HepG2 (cell line): Measurements from ENCODE around the gene TXNDC12. TPM values are rescaled to one million over a fixed set of nuclear protein-coding genes. Genes with fewer than 3 reads are reported as not detected.

ENCODE experiments used
- ATAC-seq: fragments of 200-7000 bp; cut with Tn5 transposase; 3 replicates; pipeline ENCODE4 v1.9.1; 2020; ENCODE audit warnings: mild to moderate bottlenecking, moderate library complexity
- BruUV-seq: library from RNA; stranded (reverse); fragments of 400-500 nt; replicated peaks from 2 replicates; lab custom pipeline; 2021; lab: Mats Ljungman, UMichigan
- CTCF ChIA-PET: fragments of 300-600 bp; formaldehyde crosslinking; extraction: SDS; loops from one replicate; lab custom pipeline; 2021; ENCODE audit warnings: low total read pairs, inconsistent platforms, low intra/inter-chr PET ratio; lab: Yijun Ruan, JAX
- POLR2A ChIA-PET: fragments of 350-600 bp; sonication (Branson Sonifier 250); formaldehyde crosslinking; loops from one replicate; lab custom pipeline; 2020; ENCODE audit warnings: antibody characterized with exemption, inconsistent platforms; lab: Yijun Ruan, JAX
- DNase-seq: peaks from one replicate; pipeline ENCODE4 v3.0.0-alpha.2; 2015; ENCODE audit warnings: low spot score
- FAIRE-seq: peaks from 3 replicates; lab custom pipeline; 2011; peaks lifted over from hg19 to GRCh38; lab: Jason Lieb, UNC
- H2AFZ ChIP-seq: one replicate; pipeline ENCODE4 v1.6.1; 2011; ENCODE audit warnings: low read length, inconsistent platforms
- H3K27ac ChIP-seq: fragments of 300-600 bp; 3 replicates; pipeline ENCODE4 v1.8.0; 2011; ENCODE audit warnings: mixed run types, mild to moderate bottlenecking, mixed read lengths, low read length, inconsistent platforms; ENCODE audit not compliant: insufficient read depth; ENCODE audit errors: extremely low read length
- H3K27me3 ChIP-seq, 2 experiments: fragments of 200-600 bp in 1 of 2; 2 replicates in 1 of 2; 3 replicates in 1 of 2; pipeline versions ENCODE4 v1.6.0 to v1.8.0; 2011; ENCODE audit warnings: low read length in 2 of 2, mild to moderate bottlenecking in 2 of 2, moderate library complexity in 2 of 2, inconsistent platforms in 1 of 2; ENCODE audit not compliant: insufficient read depth in 2 of 2, control insufficient read depth in 1 of 2
- H3K36me3 ChIP-seq, 2 experiments: fragments of 200-600 bp in 1 of 2; replicated peaks in 1 of 2; 2 replicates in 1 of 2; 3 replicates in 1 of 2; pipeline versions ENCODE4 v1.5.1 to v1.8.0; 2011; ENCODE audit warnings: low read length in 2 of 2, inconsistent platforms in 1 of 2; ENCODE audit not compliant: insufficient read depth in 2 of 2, control insufficient read depth in 1 of 2
- H3K4me1 ChIP-seq: 2 replicates; pipeline ENCODE4 v1.5.1; 2012; ENCODE audit warnings: low read length, inconsistent platforms; ENCODE audit not compliant: insufficient read depth
- H3K4me2 ChIP-seq: 2 replicates; pipeline ENCODE4 v1.6.0; 2011; ENCODE audit warnings: low read depth, low read length, inconsistent platforms
- H3K4me3 ChIP-seq, 3 experiments: fragments of 200-600 bp in 1 of 3; sonication (generic), shearing (Covaris generic) in 1 of 3; replicated peaks in 1 of 3; 2 replicates each; pipeline ENCODE4 v1.5.1; 2011 to 2016; ENCODE audit warnings: low read length in 3 of 3, inconsistent platforms in 2 of 3, low read depth in 2 of 3, mild to moderate bottlenecking in 2 of 3, control low read depth in 1 of 3, mixed read lengths in 1 of 3; ENCODE audit not compliant: insufficient read depth in 1 of 3
- H3K79me2 ChIP-seq: one replicate; pipeline ENCODE4 v1.6.1; 2011; ENCODE audit warnings: low read length, inconsistent platforms; ENCODE audit not compliant: insufficient read depth
- H3K9ac ChIP-seq: 2 replicates; pipeline ENCODE4 v1.6.0; 2011; ENCODE audit warnings: mild to moderate bottlenecking, low read depth, low read length, inconsistent platforms; ENCODE audit not compliant: insufficient read depth
- H3K9me3 ChIP-seq: 2 replicates; pipeline ENCODE4 v1.5.1; 2012; ENCODE audit warnings: mild to moderate bottlenecking, low read length
- H4K20me1 ChIP-seq: 2 replicates; pipeline ENCODE4 v1.6.0; 2011; ENCODE audit warnings: inconsistent platforms, mild to moderate bottlenecking, low read length, moderate library complexity; ENCODE audit not compliant: insufficient read depth
- ATF3 ChIP-seq: sonication (generic); formaldehyde crosslinking; IDR thresholded peaks from 2 replicates; pipeline ENCODE4 v1.4.0; 2020; ENCODE audit warnings: missing genetic modification reagents
- CCDC6 ChIP-seq: sonication (generic); formaldehyde crosslinking; IDR thresholded peaks from 2 replicates; pipeline ENCODE4 v1.8.1; 2022; ENCODE audit warnings: mild to moderate bottlenecking, missing genetic modification reagents, moderate library complexity
- IKZF1 ChIP-seq: fragments of 450-650 bp; IDR thresholded peaks from 2 replicates; pipeline ENCODE4 v1.7.1; 2016
- POLR2AphosphoS2 ChIP-seq: IDR thresholded peaks from 2 replicates; pipeline ENCODE4 v1.6.1; 2011; ENCODE audit warnings: low read depth, low read length, improper control_type of control experiment
- ZBTB42 ChIP-seq: sonication (generic); formaldehyde crosslinking; IDR thresholded peaks from 2 replicates; pipeline ENCODE4 v1.5.0; 2020; ENCODE audit warnings: mild to moderate bottlenecking, missing genetic modification reagents
- ZNF414 ChIP-seq: sonication (generic); formaldehyde crosslinking; IDR thresholded peaks from 2 replicates; pipeline ENCODE4 v1.5.0; 2020; ENCODE audit warnings: missing genetic modification reagents
- ZNF574 ChIP-seq: sonication (generic); formaldehyde crosslinking; IDR thresholded peaks from 2 replicates; pipeline ENCODE4 v1.4.0; 2020; ENCODE audit warnings: missing genetic modification reagents
- WGBS: methylation state at CpG from one replicate; pipeline ENCODE4 v1.1.6; 2017; ENCODE audit warnings: low lambda C conversion rate; 5-methylcytosine and 5-hydroxymethylcytosine counted together
- in situ Hi-C: cut with HindIII; loops from 2 replicates; pipeline ENCODE4 v1.10.0; 2017; ENCODE audit warnings: low pct_unique_long_range_greater_than_20kb; ENCODE audit not compliant: extremely low pct_ligation_motif_present
- intact Hi-C: fragments of 100-400 bp; cut with micrococcal nuclease; formaldehyde crosslinking; loops from one replicate; pipeline ENCODE4 v1.10.0; 2022; ENCODE audit not compliant: unreplicated experiment
- polyA plus RNA-seq, 8 experiments: library from polyadenylated mRNA; depleted of rRNA in 3 of 8; stranded (reverse) in 7 of 8; unstranded in 1 of 8; fragments of >200 nt; fragmentation: Illumina TruSeq in 4 of 8; extraction: Trizol in 4 of 8; gene quantifications; 2 replicates each; pipeline versions ENCODE4 v1.2.1 to v1.2.3, GENCODE V29; 2011 to 2016; ENCODE audit warnings: low read depth in 4 of 8, missing spikeins in 1 of 8, mixed read lengths in 1 of 8; ENCODE audit not compliant: insufficient read depth in 1 of 8
- total RNA-seq, 5 experiments: library from RNA; depleted of rRNA; stranded (reverse); fragments of >200 nt; fragmentation: Illumina TruSeq; extraction: Trizol; gene quantifications; 2 replicates each; pipeline ENCODE4 v1.2.3, GENCODE V29; 2016; ENCODE audit warnings: low read depth in 1 of 5

TXNDC12 gene
- total and polyA plus RNA-seq, 2 of the 13 experiments (the other 11 are each of a cell fraction or from before 2014, with no cell fraction given): 65.6 to 67.2 TPM

GRCh38 chr1:52037402-52037814, 17.6 kb downstream of the TXNDC12 start (continued):
- no peak; the same call in 1 of the 2 replicates for TF ChIP-seq CCDC6 (CRISPR knock-in tag)

GRCh38 chr1:52034050-52034384, 21.0 kb downstream of the TXNDC12 start:
- Histone ChIP-seq H3K9ac (peak overlapping the region; percentile 90), H3K4me1 (peaks cover 76% of the 10 kb centered on the region), H3K4me3 (peak overlapping the region in 2 of 3 experiments; percentile 75 to 88; a peak in 2 of 6 replicates), H3K27ac (peak overlapping the region; percentile 80), H3K4me2 (peak overlapping the region; percentile 94), H4K20me1 (no peaks in the 10 kb centered on the region)
- in situ Hi-C loops: no loop called here
- POLR2A ChIA-PET: interaction anchor here (1.1 to 2.6 kb wide), 5 partner anchors 8 to 46 kb away, joined by 4 to 25 read pairs (median 5); partner anchors contain the start of genes BTF3L4 and TXNDC12
- intact Hi-C loops: no loop called here
- no TSS peak for BruUV-seq
- no peak for TF ChIP-seq ATF3 (CRISPR knock-in tag)
- 0 out of 2 replicates have a peak, but pooled peaks have one; percentile 3 for TF ChIP-seq ZNF414 (CRISPR knock-in tag)
- TF ChIP-seq ZNF574 (CRISPR knock-in tag): no peak
- TF ChIP-seq POLR2AphosphoS2: no peak
- no peak for TF ChIP-seq IKZF1
- TF ChIP-seq ZBTB42 (CRISPR knock-in tag): no peak
- TF ChIP-seq, all 625 proteins: peak for 1
- Histone ChIP-seq H3K9me3 (no peaks in the 10 kb centered on the region), H3K79me2 (peaks cover 35% of the 10 kb centered on the region), H2AFZ (peak overlapping the region; percentile 3), H3K36me3 (no peaks in the 10 kb centered on the region; a peak in 1 of 5 replicates), H3K27me3 (no peaks in the 10 kb centered on the region; a peak in 1 of 5 replicates)
- WGBS: 96% methylated on average over 2 of the region's 2 CpGs
- ATAC-seq (no peak), FAIRE-seq (no peak), DNase-seq (no peak)
- CTCF ChIA-PET: no interaction called here
